IMR-90 (cell line): ENCODE data around the gene ACSL3. TPM values are rescaled to one million over a fixed set of nuclear protein-coding genes. Genes with fewer than 3 reads are reported as not detected.

Experiments used
- ATAC-seq: fragments of 200-7000 bp; cut with Tn5 transposase; 2 replicates; pipeline ENCODE4 v1.9.1; 2020; ENCODE audit warnings: low read depth, mild to moderate bottlenecking, moderate library complexity
- BruUV-seq: library from RNA; stranded (reverse); fragments of 400-500 nt; replicated peaks from 2 replicates; lab custom pipeline; 2021; lab: Mats Ljungman, UMichigan
- CTCF ChIA-PET: fragments of 300-600 bp; formaldehyde crosslinking; extraction: SDS; loops from one replicate; lab custom pipeline; 2021; ENCODE audit warnings: antibody characterized with exemption; lab: Yijun Ruan, JAX
- POLR2A ChIA-PET: fragments of 300-600 bp; sonication (Branson Sonifier 250); formaldehyde crosslinking; loops from one replicate; lab custom pipeline; 2022; ENCODE audit warnings: antibody characterized with exemption; ENCODE audit not compliant: unreplicated experiment; lab: Charles Lee
- DNase-seq: peaks from one replicate; pipeline ENCODE4 v3.0.0; 2013
- H2AFZ ChIP-seq: replicated peaks from 2 replicates; pipeline ENCODE3; 2013; ENCODE audit warnings: low read length, mild to moderate bottlenecking; ENCODE audit not compliant: poor library complexity
- H2AK5ac ChIP-seq: 2 replicates; pipeline ENCODE4 v1.6.1; 2013; ENCODE audit warnings: low read depth, low read length, inconsistent platforms
- H2AK9ac ChIP-seq: replicated peaks from 2 replicates; pipeline ENCODE3; 2013; ENCODE audit warnings: mild to moderate bottlenecking, low read depth, low read length, moderate library complexity; ENCODE audit not compliant: poor library complexity
- H2BK120ac ChIP-seq: 2 replicates; pipeline ENCODE4 v1.6.1; 2013; ENCODE audit warnings: low read depth, low read length, inconsistent platforms
- H2BK15ac ChIP-seq: 3 replicates; pipeline ENCODE4 v1.6.1; 2013; ENCODE audit warnings: low read depth, low read length, inconsistent platforms
- H2BK20ac ChIP-seq: 2 replicates; pipeline ENCODE4 v1.6.1; 2013; ENCODE audit warnings: low read depth, mild to moderate bottlenecking, inconsistent platforms, low read length, moderate library complexity
- H2BK5ac ChIP-seq: 2 replicates; pipeline ENCODE4 v1.6.1; 2013; ENCODE audit warnings: mild to moderate bottlenecking, low read depth, low read length, inconsistent platforms; ENCODE audit not compliant: poor library complexity, severe bottlenecking
- H3K14ac ChIP-seq: replicated peaks from 2 replicates; pipeline ENCODE4 v1.6.1; 2013; ENCODE audit warnings: low read depth, low read length, inconsistent platforms
- H3K18ac ChIP-seq: 2 replicates; pipeline ENCODE4 v1.6.1; 2013; ENCODE audit warnings: low read depth, low read length, control low read depth
- H3K23ac ChIP-seq: 2 replicates; pipeline ENCODE4 v1.6.1; 2013; ENCODE audit warnings: low read depth, low read length, inconsistent platforms
- H3K27ac ChIP-seq: 2 replicates; pipeline ENCODE4 v1.5.1; 2013; ENCODE audit warnings: mild to moderate bottlenecking, control low read depth, low read length; ENCODE audit not compliant: insufficient read depth
- H3K27me3 ChIP-seq: 2 replicates; pipeline ENCODE4 v1.6.1; 2013; ENCODE audit warnings: low read length; ENCODE audit not compliant: control insufficient read depth, insufficient read depth
- H3K36me3 ChIP-seq: 2 replicates; pipeline ENCODE4 v1.6.1; 2013; ENCODE audit warnings: low read length, mixed read lengths; ENCODE audit not compliant: control insufficient read depth, insufficient read depth
- H3K4ac ChIP-seq: 2 replicates; pipeline ENCODE4 v1.6.1; 2013; ENCODE audit warnings: low read depth, low read length, inconsistent platforms
- H3K4me1 ChIP-seq: 2 replicates; pipeline ENCODE4 v1.6.1; 2013; ENCODE audit warnings: low read length, mixed read lengths; ENCODE audit not compliant: control insufficient read depth, insufficient read depth
- H3K4me2 ChIP-seq: 2 replicates; pipeline ENCODE4 v1.6.1; 2013; ENCODE audit warnings: low read depth, mild to moderate bottlenecking, control low read depth, low read length, moderate library complexity
- H3K4me3 ChIP-seq: 2 replicates; pipeline ENCODE4 v1.5.1; 2013; ENCODE audit warnings: low read depth, mild to moderate bottlenecking, control low read depth, low read length, moderate library complexity; ENCODE audit not compliant: insufficient read depth
- H3K56ac ChIP-seq: 2 replicates; pipeline ENCODE4 v1.6.1; 2013; ENCODE audit warnings: low read length, inconsistent platforms; ENCODE audit not compliant: insufficient read depth; ENCODE audit errors: extremely low read depth
- H3K79me1 ChIP-seq, 2 experiments: 2 replicates each; pipeline ENCODE4 v1.6.1; 2013; ENCODE audit warnings: low read length in 2 of 2, inconsistent platforms in 1 of 2, low read depth in 1 of 2
- H3K9ac ChIP-seq: 2 replicates; pipeline ENCODE4 v1.6.1; 2013; ENCODE audit warnings: low read depth, low read length, control low read depth
- H3K9me1 ChIP-seq: 2 replicates; pipeline ENCODE4 v1.6.1; 2013; ENCODE audit warnings: low read length, inconsistent platforms; ENCODE audit not compliant: insufficient read depth
- H3K9me3 ChIP-seq: 2 replicates; pipeline ENCODE4 v1.6.1; 2013; ENCODE audit warnings: low read length; ENCODE audit not compliant: control insufficient read depth, insufficient read depth
- H4K20me1 ChIP-seq: 2 replicates; pipeline ENCODE4 v1.6.1; 2013; ENCODE audit warnings: low read length, inconsistent platforms; ENCODE audit not compliant: insufficient read depth
- H4K5ac ChIP-seq: 2 replicates; pipeline ENCODE4 v1.6.1; 2013; ENCODE audit warnings: mild to moderate bottlenecking, low read depth, low read length, control low read depth
- H4K8ac ChIP-seq, 2 experiments: 2 replicates each; pipeline ENCODE4 v1.6.1; 2013; ENCODE audit warnings: low read depth in 2 of 2, low read length in 2 of 2, control low read depth in 1 of 2, inconsistent platforms in 1 of 2
- H4K91ac ChIP-seq: 2 replicates; pipeline ENCODE4 v1.6.1; 2013; ENCODE audit warnings: low read depth, low read length, inconsistent platforms; ENCODE audit not compliant: insufficient read depth
- BHLHE40 ChIP-seq: fragments of 150-350 bp; IDR thresholded peaks from 2 replicates; pipeline ENCODE4 v1.6.1; 2016; ENCODE audit warnings: mild to moderate bottlenecking, low read depth, low read length
- CEBPB ChIP-seq: IDR thresholded peaks from 2 replicates; pipeline ENCODE4 v1.6.1; 2012; ENCODE audit warnings: low read depth, low read length, improper control_type of control experiment
- CHD1 ChIP-seq: IDR thresholded peaks from 2 replicates; pipeline ENCODE4 v1.6.1; 2012; ENCODE audit warnings: low read depth, low read length, improper control_type of control experiment
- CTCF ChIP-seq: conservative IDR thresholded peaks from 2 replicates; pipeline ENCODE4 v1.5.1; 2012; ENCODE audit warnings: mild to moderate bottlenecking, low read depth, low read length, improper control_type of control experiment
- ELK1 ChIP-seq: fragments of 150-350 bp; IDR thresholded peaks from 2 replicates; pipeline ENCODE4 v1.6.1; 2016; ENCODE audit warnings: low read depth, mild to moderate bottlenecking, low read length, moderate library complexity, borderline replicate concordance
- FOS ChIP-seq: fragments of 150-350 bp; IDR thresholded peaks from 2 replicates; pipeline ENCODE4 v1.6.1; 2016; ENCODE audit warnings: low read depth, low read length
- MAFK ChIP-seq: IDR thresholded peaks from 2 replicates; pipeline ENCODE4 v1.6.1; 2012; ENCODE audit warnings: low read depth, low read length, improper control_type of control experiment
- MAZ ChIP-seq: IDR thresholded peaks from 2 replicates; pipeline ENCODE4 v1.6.1; 2012; ENCODE audit warnings: low read depth, mild to moderate bottlenecking, low read length, improper control_type of control experiment, moderate library complexity, borderline replicate concordance
- MXI1 ChIP-seq: IDR thresholded peaks from 2 replicates; pipeline ENCODE4 v1.6.1; 2012; ENCODE audit warnings: low read depth, mild to moderate bottlenecking, low read length, moderate library complexity, borderline replicate concordance
- NFE2L2 ChIP-seq: fragments of 150-350 bp; IDR thresholded peaks from 2 replicates; pipeline ENCODE4 v1.6.1; 2016; ENCODE audit warnings: low read depth, mild to moderate bottlenecking, low read length
- POLR2A ChIP-seq: IDR thresholded peaks from 2 replicates; pipeline ENCODE4 v1.6.1; 2012; ENCODE audit warnings: mild to moderate bottlenecking, low read depth, low read length
- RAD21 ChIP-seq: IDR thresholded peaks from 2 replicates; pipeline ENCODE4 v1.6.1; 2012; ENCODE audit warnings: low read length, improper control_type of control experiment
- RCOR1 ChIP-seq: IDR thresholded peaks from 2 replicates; pipeline ENCODE4 v1.6.1; 2012; ENCODE audit warnings: mild to moderate bottlenecking, low read length, improper control_type of control experiment; ENCODE audit not compliant: insufficient replicate concordance
- RFX5 ChIP-seq: IDR thresholded peaks from 2 replicates; pipeline ENCODE4 v1.8.0; 2012; ENCODE audit warnings: low read depth, mild to moderate bottlenecking, low read length, moderate library complexity
- SMC3 ChIP-seq: fragments of 150-350 bp; IDR thresholded peaks from 2 replicates; pipeline ENCODE4 v1.6.1; 2016; ENCODE audit warnings: low read depth, mild to moderate bottlenecking, antibody characterized with exemption, low read length, moderate library complexity
- USF2 ChIP-seq: fragments of 150-350 bp; IDR thresholded peaks from 2 replicates; pipeline ENCODE4 v1.6.1; 2017; ENCODE audit warnings: mild to moderate bottlenecking, antibody characterized with exemption, low read length, low read depth
- WGBS, 2 experiments: methylation state at CpG; one replicate each; pipeline versions ENCODE4 v1.1.5 to v1.1.7; 2013; ENCODE audit warnings: missing lambda C conversion rate in 2 of 2; ENCODE audit not compliant: insufficient read length in 1 of 2; ENCODE audit errors: extremely low coverage in 2 of 2; 5-methylcytosine and 5-hydroxymethylcytosine counted together
- dilution Hi-C: fragments of 300-500 bp; cut with HindIII; formaldehyde crosslinking; loops from one replicate; pipeline ENCODE4 v1.14.3; 2018; ENCODE audit warnings: low sequenced_read_pairs; ENCODE audit not compliant: unreplicated experiment
- in situ Hi-C: fragments of 300-500 bp; cut with MboI; formaldehyde crosslinking; loops from 3 replicates; pipeline ENCODE4 v1.14.3; 2019; ENCODE audit warnings: low sequenced_read_pairs, inconsistent platforms, mixed read lengths
- intact Hi-C: fragments of 100-400 bp; cut with micrococcal nuclease; formaldehyde crosslinking; loops from 2 replicates; pipeline ENCODE4 v1.10.0; 2022
- polyA plus RNA-seq, 3 experiments: library from polyadenylated mRNA; depleted of rRNA; stranded (reverse); fragments of >200 nt; gene quantifications; 2 replicates each; pipeline ENCODE4 v1.2.3, GENCODE V29; 2012; ENCODE audit warnings: low replicate concordance in 1 of 3
- total RNA-seq: library from RNA; depleted of rRNA; stranded (reverse); fragments of >200 nt; gene quantifications from 2 replicates; pipeline ENCODE4 v1.2.3, GENCODE V29; 2012

Gene ACSL3
- total and polyA plus RNA-seq, 2 of the 4 experiments (the other 2 are of a cell fraction) = 31.0 to 84.2 TPM

DNA sequence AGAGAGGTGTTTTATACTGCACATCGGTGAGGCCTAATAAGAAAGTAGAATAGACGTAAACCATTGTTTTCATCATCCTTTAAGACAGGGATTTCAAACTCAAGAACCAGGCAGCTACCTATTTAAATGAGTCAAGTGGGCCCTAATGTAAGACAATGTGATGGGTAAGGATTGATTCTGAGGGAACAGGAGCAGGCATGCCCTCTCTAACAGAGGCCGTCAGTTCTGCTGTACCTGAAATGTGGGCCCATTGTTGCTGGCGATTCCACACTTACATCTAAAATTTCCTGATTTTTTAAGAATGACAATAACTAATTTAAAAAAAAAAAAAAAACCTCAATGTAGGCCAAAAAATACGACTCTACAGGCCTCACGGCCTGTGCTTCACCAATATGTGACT is 67.5 kb downstream of the ACSL3 start:
- H3K56ac ChIP-seq = no peak overlapping the region
- no peak overlapping the region for H3K4ac ChIP-seq
- TF ChIP-seq BHLHE40 (no peak), MAZ (no peak), RFX5 (no peak), RCOR1 (no peak), ELK1 (no peak), SMC3 (no peak), USF2 (no peak), POLR2A (no peak), NFE2L2 (no peak), RAD21 (no peak), FOS (no peak), CTCF (no peak), CEBPB (no peak), MXI1 (no peak), MAFK (no peak), CHD1 (no peak)
- WGBS, 2 experiments = no CpG with 5 or more reads among the region's 6 CpGs
- no peak overlapping the region for H4K91ac ChIP-seq
- no peak overlapping the region for H2BK120ac ChIP-seq
- H3K9ac ChIP-seq = no peak overlapping the region
- H3K9me3 ChIP-seq = no peaks in the 10 kb centered on the region
- H2BK20ac ChIP-seq = no peak overlapping the region
- H2AK9ac ChIP-seq = no peak overlapping the region
- no peak overlapping the region for H3K27ac ChIP-seq
- no peak overlapping the region for H2AK5ac ChIP-seq
- no peak for ATAC-seq
- H4K5ac ChIP-seq = no peak overlapping the region
- no peak overlapping the region for H2BK5ac ChIP-seq
- H3K4me1 ChIP-seq = peaks cover 2% of the 10 kb centered on the region; the same call in 1 of the 2 replicates
- no peak overlapping the region for H3K18ac ChIP-seq
- H2AFZ ChIP-seq = no peak overlapping the region
- no peak overlapping the region for H2BK15ac ChIP-seq
- no TSS peak for BruUV-seq
- H3K4me3 ChIP-seq = no peak overlapping the region
- no peaks in the 10 kb centered on the region for H3K27me3 ChIP-seq
- intact Hi-C loops (no loop called here), in situ Hi-C loops (no loop called here), dilution Hi-C loops (no loop called here)
- no peak overlapping the region for H3K14ac ChIP-seq
- no peak overlapping the region for H3K4me2 ChIP-seq
- H4K20me1 ChIP-seq = no peaks in the 10 kb centered on the region
- DNase-seq = no peak
- peaks cover 6% of the 10 kb centered on the region; the same call in 1 of the 2 replicates for H3K9me1 ChIP-seq
- ChIA-PET POLR2A (no interaction called here), CTCF (interaction anchor here (0.6 to 1.1 kb wide), 2 partner anchors 11 to 525 kb away, joined by 3 to 9 read pairs; no protein-coding TSS in a partner anchor)
- H4K8ac ChIP-seq = no peak overlapping the region
- peaks cover 10 to 22% of the 10 kb centered on the region in 2 experiments for H3K79me1 ChIP-seq
- peaks cover 27% of the 10 kb centered on the region for H3K36me3 ChIP-seq
- H3K23ac ChIP-seq = no peak overlapping the region
